ENCODE data around the gene EML6.

Gene EML6

DNA sequence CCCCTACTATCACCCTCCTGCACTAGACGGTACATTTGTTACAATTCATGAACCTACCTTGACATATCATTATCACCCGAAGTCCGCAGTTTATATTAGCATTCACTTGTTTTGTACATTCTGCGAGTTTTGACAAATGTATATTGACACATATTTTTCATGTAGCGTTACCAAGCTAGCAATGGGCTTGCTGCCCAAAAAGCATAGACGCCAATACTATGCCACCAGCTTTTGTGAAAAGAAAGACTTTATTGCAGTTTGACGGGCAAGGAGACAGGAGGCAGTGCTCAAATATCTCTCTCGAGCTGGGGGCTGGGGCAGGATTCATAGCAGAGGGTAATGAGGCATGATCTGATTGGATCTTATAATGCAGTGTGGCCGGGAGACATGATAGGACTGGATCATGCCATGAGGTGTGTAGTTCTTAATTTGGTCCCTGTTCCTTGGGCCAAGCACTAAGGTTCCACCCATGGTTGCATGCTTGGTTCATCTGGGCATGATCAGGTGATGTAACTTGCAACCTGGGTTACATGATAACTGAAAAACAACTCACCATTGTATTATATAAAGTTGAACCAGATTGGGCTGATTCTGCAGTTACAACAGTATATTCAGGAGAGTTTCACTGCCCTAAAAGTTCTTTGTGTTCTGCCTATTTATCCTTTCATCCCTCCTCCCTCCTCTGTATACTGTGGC is 164.5 kb downstream of the EML6 start:
- DNase-seq = no peak

DNA sequence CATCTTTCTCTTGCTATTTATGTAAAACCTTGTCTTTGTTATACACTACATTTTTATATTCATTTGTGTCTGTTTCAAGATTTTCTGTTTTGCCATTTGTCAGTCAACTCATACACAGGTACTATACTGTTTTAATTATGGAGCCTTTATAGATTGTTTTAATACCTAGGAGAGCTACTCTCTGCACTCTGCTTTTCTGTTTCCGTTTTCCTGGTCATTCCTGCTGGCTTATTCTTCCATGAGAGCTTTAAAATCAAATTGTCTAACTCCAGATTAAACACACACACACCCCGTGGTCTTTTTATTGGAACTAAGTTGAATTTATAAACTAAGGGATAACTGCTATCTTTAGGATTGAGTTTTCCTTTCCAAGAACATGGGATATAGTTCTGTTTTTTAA is 165.6 kb downstream of the EML6 start:
- DNase-seq = no peak

DNA sequence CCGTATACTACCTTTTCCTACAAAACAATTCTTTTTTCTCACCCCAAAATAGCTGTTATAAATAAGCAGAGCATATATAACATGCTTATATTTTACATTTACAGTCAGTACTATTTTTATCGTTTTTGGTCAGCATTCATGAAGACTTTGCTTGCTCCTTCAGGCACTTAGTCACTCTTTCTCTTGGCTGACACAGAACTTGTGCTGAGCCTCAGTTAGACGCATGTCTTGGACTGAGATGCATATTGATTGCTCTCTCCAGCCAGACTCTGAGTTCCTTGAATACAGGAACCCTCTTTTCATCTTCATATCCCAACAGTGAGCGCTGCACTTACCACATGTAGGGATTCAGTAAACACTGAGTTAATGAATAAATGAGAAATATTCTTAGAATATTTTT is 168.4 kb downstream of the EML6 start:
- DNase-seq = no peak

DNA sequence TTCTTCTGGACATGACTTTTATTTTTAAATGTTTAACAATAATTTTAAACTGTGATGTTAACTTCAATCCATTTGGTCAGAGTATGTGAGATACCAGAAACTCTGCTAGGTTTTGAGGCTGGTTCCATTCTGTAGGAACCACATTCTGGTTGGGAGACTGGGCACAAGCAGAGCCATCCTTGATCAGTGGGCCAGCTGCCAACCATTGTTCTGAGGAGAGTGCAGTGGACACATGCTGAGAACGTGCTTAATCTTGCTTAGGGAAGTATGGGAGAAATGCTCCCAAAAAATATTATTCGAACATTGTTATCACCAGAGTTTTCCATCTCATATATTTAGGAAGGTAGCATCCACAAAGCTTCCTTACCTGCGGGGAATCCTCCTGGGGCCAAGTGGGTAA is 171.0 kb downstream of the EML6 start:
- DNase-seq = no peak

DNA sequence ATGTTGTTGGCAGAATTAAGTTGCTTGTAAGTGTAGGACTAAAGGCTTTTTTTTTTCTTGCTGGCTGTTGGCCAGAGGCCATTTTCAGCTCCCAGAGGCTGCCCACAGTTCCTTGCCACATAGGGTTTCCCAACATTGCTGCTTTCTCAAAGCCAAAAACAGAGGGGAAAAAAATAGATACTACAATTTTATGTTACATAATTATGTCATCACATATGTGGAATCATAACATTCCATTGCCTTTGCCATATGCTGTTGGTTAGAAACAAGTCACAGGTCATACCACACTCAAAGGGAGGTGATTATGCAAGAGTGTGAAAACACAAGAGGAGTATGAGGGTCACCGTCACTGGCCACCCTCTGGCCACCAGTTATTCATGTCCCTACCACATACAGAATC is 172.3 kb downstream of the EML6 start:
- DNase-seq = no peak

DNA sequence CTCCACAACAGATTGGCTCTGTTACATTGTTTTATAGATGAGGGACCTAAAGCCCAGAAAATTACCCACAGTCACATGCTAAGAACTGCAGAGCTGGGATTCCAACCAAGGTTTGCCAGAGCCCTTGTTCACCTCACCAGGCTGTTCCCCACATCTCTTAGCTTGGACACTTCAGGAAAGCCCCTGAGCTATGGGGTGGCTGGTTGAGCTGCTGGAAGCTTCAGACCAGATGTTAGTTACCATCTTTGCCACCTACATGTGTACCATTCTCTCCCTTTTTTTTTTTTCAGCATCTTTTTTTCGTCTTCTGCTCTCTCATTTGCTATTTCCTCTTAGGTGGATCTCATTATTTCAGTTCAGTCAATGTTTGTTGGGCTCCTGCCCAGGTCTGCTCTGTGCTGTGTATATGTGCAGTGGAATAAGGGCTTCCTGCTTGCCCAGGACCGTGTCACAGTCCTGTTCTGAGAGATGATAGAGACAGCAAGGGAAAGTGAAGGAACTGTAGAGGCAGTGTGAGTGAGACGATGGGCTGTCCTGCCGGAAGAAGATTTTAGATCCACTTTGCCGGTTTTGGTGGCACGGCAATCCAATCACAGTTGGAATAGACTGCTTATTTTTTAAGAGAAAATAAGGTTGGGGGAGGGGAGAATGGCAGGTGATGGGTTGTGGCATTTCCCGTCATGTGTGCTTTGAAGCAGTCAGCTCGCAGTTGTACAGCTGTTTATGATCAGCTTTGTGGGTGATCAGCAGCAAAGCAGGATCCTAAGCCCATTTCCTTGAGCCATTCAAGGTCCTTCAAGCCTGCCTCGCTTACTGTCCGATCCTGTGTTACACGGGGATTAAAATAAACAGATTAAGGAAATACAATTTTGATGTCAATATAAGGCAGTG is 174.2 kb downstream of the EML6 start:
- no peak for DNase-seq

DNA sequence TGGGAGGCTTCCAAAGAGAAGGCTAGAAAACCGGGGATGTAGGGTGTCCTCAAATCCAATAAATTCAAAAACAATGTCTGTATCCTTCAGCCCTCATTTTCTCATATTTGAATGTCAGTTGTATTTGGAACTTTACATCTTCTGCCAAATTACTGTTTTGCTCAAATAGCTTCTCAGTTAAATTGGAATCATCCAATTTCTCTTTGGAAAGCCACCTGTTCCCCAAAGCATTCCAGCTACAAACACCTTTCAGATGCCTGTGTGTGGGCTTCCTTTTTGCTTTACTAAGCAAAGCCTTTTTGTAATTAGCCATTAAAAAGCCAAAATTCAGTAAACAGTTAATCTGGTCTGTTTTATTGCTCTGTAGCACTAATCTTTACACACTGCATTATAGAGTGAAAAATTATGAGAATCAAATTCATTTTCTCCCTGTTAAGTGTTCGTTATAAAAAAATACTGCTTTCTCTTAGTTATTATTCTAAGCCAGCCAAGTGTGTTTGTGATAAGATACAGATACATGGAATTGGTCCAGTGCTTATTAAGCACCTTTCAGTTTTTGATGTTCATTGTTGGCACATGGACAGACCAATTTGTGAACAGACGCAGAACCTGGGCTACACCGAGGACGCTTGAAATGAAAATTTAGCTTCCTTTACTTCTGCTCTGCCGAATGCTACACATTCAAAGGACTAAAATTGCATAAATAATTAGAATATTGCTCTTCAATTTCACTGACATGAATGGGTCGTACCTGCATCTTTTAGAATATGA is 175.2 kb downstream of the EML6 start:
- DNase-seq = no peak

DNA sequence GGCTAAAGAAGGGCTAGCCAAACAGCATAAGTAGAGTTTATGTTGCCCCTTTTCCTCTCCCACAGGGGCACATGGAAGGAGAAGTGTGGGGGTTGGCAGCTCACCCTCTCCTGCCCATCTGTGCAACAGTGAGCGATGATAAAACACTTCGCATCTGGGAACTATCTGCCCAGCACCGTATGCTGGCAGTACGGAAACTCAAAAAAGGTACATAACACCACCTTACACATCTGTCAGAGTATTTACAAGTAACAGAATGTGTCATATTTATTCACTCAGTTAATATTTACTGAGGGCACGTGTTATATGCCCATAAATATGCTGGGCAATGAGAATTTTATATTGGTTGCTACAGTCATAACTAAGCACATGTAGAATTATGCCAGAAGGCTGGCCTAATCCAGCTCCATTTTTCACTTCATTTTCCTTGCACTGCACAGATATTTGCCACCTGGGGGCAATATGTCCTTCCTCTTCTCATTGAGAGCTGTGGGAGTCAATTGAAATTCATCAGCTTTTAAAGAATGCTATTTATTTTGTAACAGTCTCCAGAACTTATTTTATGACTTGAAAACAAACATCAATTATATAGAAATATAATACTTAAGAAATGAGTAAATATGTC is 176.2 kb downstream of the EML6 start:
- no peak for DNase-seq

DNA sequence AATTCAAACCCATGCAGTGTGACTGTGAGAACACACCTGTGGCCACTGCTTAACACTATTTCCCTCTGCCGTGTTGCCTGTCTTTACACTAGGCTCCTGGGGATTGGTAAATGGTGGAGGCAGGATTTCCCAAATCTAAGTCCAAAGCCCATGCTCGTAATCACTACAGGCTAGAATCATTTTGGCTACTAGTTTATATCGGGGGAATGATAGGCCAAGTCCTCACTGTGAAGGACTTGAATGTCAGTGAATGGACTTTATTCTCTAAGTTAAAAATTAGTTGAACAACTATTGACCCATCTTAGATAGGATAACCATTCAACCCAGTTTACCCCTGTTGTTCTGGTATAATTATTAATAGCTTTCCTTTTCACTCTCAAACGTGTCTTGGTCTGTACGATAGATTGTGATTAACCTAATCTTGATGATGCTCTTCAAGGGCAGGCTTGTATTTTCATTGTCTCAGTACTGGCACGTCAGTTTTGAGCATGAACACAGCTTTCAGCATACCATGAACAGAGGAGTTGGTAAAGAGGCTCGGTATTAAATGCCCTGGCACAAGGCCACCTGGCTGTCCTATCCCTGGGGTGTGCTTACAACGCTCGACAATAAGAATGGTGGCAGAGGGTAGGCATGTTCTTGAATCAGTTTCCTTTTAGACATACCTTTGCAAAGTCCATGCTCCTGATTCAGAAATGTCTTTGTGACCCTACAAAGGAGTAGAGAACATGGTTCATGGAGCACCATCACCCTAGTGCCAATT is 177.9 kb downstream of the EML6 start:
- DNase-seq = no peak

DNA sequence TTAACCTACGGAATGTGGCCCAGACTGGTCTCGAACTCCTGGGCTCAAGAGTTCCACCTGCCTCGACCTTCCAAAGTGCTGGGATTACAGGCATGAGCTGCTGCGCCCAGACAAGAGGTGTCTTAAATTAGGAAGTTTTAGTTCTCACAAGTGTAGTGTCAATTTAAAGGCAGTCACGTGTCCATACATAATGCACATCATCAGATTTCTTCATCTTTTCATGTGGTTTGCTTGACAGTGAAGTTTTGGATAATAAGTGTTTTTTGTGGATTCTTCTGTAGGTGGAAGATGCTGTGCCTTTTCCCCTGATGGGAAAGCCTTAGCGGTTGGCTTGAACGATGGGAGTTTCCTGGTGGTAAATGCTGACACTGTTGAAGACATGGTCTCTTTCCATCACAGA is 179.3 kb downstream of the EML6 start:
- DNase-seq = no peak

DNA sequence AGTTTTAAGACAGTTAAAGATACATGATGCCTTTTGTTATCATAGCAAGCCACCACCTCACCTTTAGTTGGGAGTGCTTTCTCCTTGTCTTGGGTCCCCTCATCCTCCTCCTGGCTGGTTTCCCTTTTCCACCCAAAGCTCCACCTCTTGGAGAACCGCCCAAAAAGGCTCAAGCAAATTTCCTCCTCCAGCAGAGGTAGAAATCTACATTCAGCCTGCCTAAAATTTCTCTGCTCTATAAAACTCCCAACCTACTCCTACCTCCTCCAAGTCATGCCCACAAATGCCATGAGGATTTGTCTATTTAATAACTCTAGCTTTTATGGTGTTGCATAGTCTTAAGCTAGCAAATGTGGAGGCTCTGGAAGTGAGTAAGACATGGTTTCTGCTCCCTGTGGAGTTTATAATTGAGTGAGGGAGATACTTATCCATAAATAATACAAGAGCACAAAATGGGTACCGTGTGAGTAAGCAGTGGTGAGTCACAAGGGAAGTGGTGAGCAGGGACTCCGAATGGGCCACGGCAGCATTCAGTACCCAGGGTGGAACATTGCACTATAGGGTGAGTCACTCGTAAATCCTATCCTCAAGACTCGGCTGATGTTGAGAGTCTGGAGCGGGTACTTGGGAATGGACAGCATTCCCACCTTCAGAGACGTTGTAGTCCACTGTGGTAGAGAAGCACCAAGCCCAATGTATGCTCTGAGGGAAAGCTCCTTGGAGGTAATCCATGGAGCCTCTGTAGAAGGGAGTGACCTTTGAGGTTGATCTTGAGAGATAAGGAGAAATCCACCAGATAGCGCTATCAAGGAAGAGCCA is 180.5 kb downstream of the EML6 start:
- DNase-seq = no peak

DNA sequence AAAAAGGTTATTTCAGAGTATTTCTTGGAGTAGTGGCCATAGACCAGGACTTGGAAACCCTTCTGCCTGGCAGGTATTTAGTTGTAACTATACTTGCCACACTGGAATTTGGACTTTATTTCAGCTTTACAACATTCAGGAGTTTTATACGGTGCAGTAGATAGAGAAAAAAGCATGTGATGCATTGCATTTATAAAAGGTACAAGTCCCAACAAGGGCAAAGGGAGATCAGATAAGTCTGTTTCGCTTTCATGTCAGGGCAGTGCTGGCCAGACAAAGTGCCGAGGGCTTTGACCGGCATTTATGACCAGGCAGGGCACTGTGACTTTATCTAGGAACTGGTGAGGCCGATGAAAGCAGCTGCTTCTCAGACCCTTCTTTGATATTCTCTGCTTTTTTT is 181.4 kb downstream of the EML6 start:
- DNase-seq = no peak

DNA sequence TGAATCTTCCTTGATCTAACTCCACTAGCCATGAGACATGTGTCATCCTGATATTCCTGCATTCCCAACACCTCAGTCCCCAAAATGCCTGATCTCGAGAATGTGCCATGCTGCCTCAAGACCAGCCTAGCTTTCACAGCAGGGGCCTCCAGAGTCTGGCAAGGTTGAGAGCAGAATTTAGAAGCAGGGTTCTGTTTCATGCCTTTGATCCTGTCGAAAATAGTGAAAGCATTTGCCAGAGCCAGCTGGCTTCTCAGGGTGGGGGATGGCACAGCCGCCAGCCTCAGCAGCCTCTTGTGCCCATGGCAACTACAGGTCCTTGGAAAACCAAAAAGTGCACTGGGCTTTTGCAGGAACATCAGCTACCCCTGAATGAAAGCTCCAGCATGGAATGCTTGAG is 183.3 kb downstream of the EML6 start:
- DNase-seq = no peak

DNA sequence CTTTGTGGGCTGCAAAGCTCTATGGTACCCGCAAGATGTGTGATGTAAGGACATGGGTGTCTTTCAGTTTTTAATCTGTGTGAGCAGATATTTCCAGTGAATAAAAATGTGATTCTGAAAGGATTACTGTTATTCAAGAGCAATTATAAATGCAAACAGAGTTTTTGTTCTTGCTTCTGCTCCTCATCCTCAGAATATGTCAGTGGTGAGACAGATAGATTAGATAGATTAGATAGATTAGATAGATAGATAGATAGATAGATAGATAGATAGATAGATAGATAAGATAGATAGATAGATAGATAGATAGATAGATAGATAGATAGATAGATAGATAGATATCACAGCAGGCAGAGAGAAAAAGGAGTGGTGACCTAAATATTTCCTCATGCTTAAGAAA is 184.2 kb downstream of the EML6 start:
- DNase-seq = no peak

DNA sequence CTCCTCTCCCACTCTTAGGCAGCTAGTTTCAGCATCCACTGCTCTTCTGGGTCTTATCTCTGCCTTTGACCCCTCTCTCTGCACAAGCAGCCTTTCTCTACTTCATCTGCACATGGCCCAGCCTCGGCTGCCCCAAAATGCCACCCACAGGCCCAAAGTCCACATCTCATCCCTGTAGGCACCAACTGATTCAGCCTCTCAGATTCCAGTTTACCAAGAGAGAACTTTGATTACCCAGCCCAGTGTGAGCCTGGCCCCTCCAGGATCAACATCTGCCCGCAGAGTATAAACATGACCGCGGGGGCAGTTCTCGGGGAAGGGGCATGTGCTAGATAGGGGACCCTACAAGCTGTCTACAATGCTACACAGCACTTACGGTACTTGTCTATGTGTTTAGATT is 185.1 kb downstream of the EML6 start:
- DNase-seq = no peak

DNA sequence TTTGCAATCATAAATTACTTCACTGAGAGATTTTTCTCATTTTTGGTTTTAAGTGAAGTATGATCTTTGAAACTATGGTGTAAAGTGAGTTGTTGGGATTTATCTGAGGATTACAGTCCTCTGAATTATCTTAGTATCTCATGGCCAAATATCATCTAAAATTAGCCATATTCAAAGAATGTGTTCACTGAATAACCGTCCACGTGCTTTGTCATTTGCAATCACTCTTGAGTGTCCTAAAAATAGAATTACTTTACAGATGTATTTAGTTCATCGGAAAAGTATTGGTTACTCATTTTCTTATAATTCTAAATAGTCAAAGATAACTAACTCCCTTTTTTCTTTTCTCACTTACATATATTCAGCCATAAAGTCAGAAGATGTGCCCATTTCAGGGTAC is 185.5 kb downstream of the EML6 start:
- no peak for DNase-seq

DNA sequence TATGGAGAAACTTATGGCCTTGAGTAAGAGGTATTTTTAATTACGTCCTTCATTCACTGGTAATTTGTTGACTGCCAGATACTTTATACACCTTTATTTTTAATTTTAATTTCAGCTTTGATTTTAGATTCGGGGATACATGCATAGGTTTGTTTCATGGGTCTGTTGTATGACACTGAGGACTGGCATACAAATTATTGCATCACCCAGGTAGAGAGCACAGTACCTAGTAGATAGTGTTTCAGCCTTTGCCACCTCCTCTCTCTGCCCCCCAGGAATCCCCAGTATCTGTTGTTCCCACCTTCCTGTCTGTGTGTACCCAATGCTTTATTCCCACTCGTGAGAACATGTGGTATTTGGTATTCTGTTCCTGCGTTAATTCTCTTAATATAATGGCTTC is 188.8 kb downstream of the EML6 start:
- DNase-seq = no peak

DNA sequence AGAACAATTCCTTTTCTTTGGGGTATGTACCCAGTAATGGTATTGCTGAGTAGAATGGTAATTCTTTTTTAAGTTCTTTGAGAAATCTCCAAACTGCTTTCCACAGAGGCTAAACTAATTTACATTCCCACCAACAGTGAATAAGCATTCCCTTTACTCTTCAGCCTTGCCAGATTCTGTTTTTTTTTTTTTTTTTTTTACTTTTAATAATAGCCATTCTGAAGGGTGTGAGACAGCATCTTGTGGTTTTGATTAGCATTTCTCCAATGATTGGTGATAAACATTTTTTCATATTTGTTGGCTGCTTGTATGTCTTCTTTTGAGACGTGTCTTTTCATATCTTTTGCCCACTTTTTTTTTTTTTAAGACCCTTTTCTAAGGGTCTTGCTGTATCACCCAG is 189.4 kb downstream of the EML6 start:
- DNase-seq = no peak

DNA sequence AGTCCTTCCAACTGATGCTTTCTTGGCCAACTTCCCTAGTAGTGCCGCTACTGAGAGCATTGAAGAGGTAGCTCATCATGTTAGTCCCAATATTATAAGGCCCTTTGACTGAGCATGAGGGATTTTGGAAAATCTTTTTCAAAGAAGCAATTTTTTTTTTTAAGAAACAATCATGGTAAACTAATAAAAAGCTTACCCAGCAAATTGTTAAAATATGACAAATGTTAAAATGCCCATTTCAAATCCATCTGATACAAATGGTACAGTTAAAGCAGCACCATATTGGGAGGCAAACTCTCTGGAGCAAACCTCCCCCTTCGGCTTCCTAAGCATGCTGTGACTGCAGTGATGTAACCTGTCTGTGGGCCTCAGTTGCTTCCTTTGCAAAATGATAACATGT is 191.2 kb downstream of the EML6 start:
- no peak for DNase-seq

DNA sequence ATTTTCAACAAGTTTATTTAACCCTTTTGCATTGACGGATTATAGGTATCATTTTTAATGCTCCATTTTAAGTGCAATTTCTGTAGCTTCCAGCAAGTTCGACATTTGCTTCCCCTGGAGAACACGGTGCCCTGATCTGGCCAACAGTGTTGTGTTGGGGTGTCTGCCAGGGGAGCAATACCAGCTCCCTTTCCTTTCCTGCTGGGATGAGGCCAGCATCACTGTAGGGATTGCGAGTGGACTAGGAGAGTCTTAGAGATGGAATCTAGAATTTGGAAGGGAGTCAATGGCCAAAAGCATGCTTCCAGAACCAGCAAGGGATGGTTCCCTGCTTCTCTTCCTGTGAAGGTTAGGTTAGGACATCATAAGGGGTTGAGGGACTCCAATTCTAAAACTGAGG is 191.6 kb downstream of the EML6 start:
- DNase-seq = no peak

DNA sequence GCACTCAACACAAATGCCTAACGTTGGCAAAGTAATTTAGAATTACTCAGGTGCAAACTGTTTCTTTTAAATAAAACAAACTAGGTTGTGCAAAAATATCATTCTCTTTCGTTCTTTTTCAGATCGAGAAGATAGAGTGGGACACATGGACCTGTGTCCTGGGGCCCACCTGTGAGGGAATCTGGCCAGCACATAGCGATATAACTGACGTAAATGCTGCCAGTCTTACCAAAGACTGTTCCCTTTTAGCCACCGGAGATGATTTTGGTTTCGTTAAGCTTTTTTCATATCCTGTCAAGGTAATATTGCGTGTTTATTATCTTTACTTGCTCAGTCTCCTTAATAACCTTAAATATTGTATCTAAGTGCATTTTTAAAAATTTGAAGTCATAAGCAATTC is 193.2 kb downstream of the EML6 start:
- DNase-seq = no peak

All from activated gamma-delta T cell (primary cell).